H1 (cell line): Measurements from ENCODE around the gene PRKAR2A.

Experiments
- ATF3 ChIP-seq: IDR thresholded peaks from 2 replicates; pipeline ENCODE4 v1.6.1; 2011; ENCODE audit warnings: low read depth, mild to moderate bottlenecking, low read length; ENCODE audit not compliant: insufficient read depth
- CBX5 ChIP-seq: fragments of 300-800, 300-1000 bp; sonication (generic); IDR thresholded peaks from 2 replicates; pipeline ENCODE4 v1.7.1; 2016; ENCODE audit warnings: antibody characterized with exemption, low read length, low read depth
- CTCF ChIP-seq, 3 experiments: IDR thresholded peaks; 1 replicate in 2 of 3; 2 replicates in 1 of 3; pipeline versions ENCODE4 v1.5.1 to v1.6.1; 2011; ENCODE audit warnings: low read length in 3 of 3, mild to moderate bottlenecking in 3 of 3, inconsistent platforms in 2 of 3, low read depth in 1 of 3, moderate library complexity in 1 of 3; ENCODE audit not compliant: insufficient read depth in 1 of 3; ENCODE audit errors: control extremely low read depth in 1 of 3
- EZH2 ChIP-seq: fragments of 200-600 bp; sonication (generic); IDR thresholded peaks from 2 replicates; pipeline ENCODE4 v1.7.1; 2012; ENCODE audit warnings: low read depth, mild to moderate bottlenecking, moderate library complexity, low read length, inconsistent platforms; ENCODE audit not compliant: severe bottlenecking
- PHF8 ChIP-seq: fragments of 200-600 bp; sonication (generic); conservative IDR thresholded peaks from 2 replicates; pipeline ENCODE4 v1.7.1; 2012; ENCODE audit warnings: low read depth, mild to moderate bottlenecking, inconsistent platforms, low read length, moderate library complexity
- POLR2A ChIP-seq, 2 experiments: IDR thresholded peaks; 1 replicate in 1 of 2; 2 replicates in 1 of 2; pipeline ENCODE4 v1.6.1; 2011; ENCODE audit warnings: low read depth in 2 of 2, low read length in 2 of 2, mild to moderate bottlenecking in 2 of 2; ENCODE audit errors: control extremely low read depth in 1 of 2
- POLR2AphosphoS5 ChIP-seq: IDR thresholded peaks from 2 replicates; pipeline ENCODE4 v1.6.1; 2011; ENCODE audit warnings: low read depth, low read length
- RNF2 ChIP-seq: fragments of 200-900, 300-1000 bp; sonication (generic); IDR thresholded peaks from 2 replicates; pipeline ENCODE4 v1.7.1; 2016; ENCODE audit warnings: borderline replicate concordance, low read depth, mild to moderate bottlenecking, antibody characterized with exemption, low read length; ENCODE audit not compliant: poor library complexity, severe bottlenecking; ENCODE audit errors: missing control alignments
- SP2 ChIP-seq: IDR thresholded peaks from 2 replicates; pipeline ENCODE4 v1.6.1; 2012; ENCODE audit warnings: mild to moderate bottlenecking, low read length, inconsistent platforms

- no peak for TF ChIP-seq POLR2A (IDR thresholded peaks at IDR 0.05; ENCODE audit: control extremely low read depth in 1 of 2, low read depth in 2 of 2, low read length in 2 of 2)
- no peak for TF ChIP-seq RNF2
- TF ChIP-seq EZH2: no peak
- TF ChIP-seq CTCF (IDR thresholded peaks at IDR 0.05; ENCODE audit: control extremely low read depth in 1 of 3, insufficient read depth in 1 of 3, low read depth in 1 of 3, low read length in 3 of 3): no peak
- no peak for TF ChIP-seq POLR2AphosphoS5
- no peak for TF ChIP-seq PHF8
- TF ChIP-seq ATF3: no peak
- no peak for TF ChIP-seq SP2
- TF ChIP-seq CBX5: no peak
Observed at GRCh38 chr3:48708481-48708889, 139.2 kb downstream of the PRKAR2A start.
